Loucy (cell line): ENCODE results near the gene NDUFB8.

Experiments
- CTCF ChIP-seq: fragments of 200-600 bp; sonication (generic); conservative IDR thresholded peaks from 2 replicates; pipeline ENCODE4 v1.5.1; 2014; ENCODE audit warnings: mild to moderate bottlenecking, antibody characterized with exemption, low read length
- EZH2phosphoT487 ChIP-seq: fragments of 200-600 bp; IDR thresholded peaks from 2 replicates; pipeline ENCODE4 v1.6.1; 2018; ENCODE audit warnings: antibody characterized with exemption, mild to moderate bottlenecking, moderate library complexity, borderline replicate concordance

GRCh38 chr10:100569687-100570481, 40.2 kb upstream of the NDUFB8 start:
- TF ChIP-seq CTCF (peak; percentile 35; the same call in 1 of the 2 replicates), EZH2phosphoT487 (no peak)
